ENCODE results near the gene DERL3. TPM values are rescaled to one million over a fixed set of nuclear protein-coding genes. Genes with fewer than 3 reads are reported as not detected.

Gene DERL3
- total and polyA plus RNA-seq, 2 of the 13 experiments (the other 11 are each of a cell fraction or from before 2014, with no cell fraction given), result not detected

- no peak for TF ChIP-seq ZMAT5 (CRISPR knock-in tag; IDR thresholded peaks at IDR 0.05; ENCODE audit: borderline replicate concordance, low read depth)
- TF ChIP-seq REL (CRISPR knock-in tag; conservative IDR thresholded peaks at IDR 0.05), result no peak
- TF ChIP-seq MEIS2 (CRISPR knock-in tag; IDR thresholded peaks at IDR 0.05), result peak; percentile 56
- TF ChIP-seq MED8 (CRISPR knock-in tag; IDR thresholded peaks at IDR 0.05; ENCODE audit: insufficient replicate concordance), result no peak
- 0 out of 2 replicates have a peak, but pooled peaks have one; percentile 48 for TF ChIP-seq ZNF263 (CRISPR knock-in tag; IDR thresholded peaks at IDR 0.05)
- no peak for TF ChIP-seq ZFP36 (IDR thresholded peaks at IDR 0.05; ENCODE audit: borderline replicate concordance, low read depth, low read length, partially characterized antibody)
- no peak for TF ChIP-seq ZNF136 (CRISPR knock-in tag; IDR thresholded peaks at IDR 0.05; ENCODE audit: low read depth)
- no peak for TF ChIP-seq MBNL3 (CRISPR knock-in tag; conservative IDR thresholded peaks at IDR 0.05)
- TF ChIP-seq SYNCRIP (IDR thresholded peaks at IDR 0.05; ENCODE audit: insufficient read depth, low read depth, low read length), result no peak
- no peak for TF ChIP-seq E2F5 (CRISPR knock-in tag; conservative IDR thresholded peaks at IDR 0.05)
- TF ChIP-seq PAXIP1 (CRISPR knock-in tag; conservative IDR thresholded peaks at IDR 0.05), result no peak; the same call in 1 of the 2 replicates
- TF ChIP-seq ZHX1 (CRISPR knock-in tag; IDR thresholded peaks at IDR 0.05; ENCODE audit: low read depth), result no peak
- TF ChIP-seq PAWR (CRISPR knock-in tag; IDR thresholded peaks at IDR 0.05; ENCODE audit: borderline replicate concordance), result no peak
- TF ChIP-seq ZNF331 (CRISPR knock-in tag; IDR thresholded peaks at IDR 0.05), result no peak
- TF ChIP-seq CEBPB (IDR thresholded peaks at IDR 0.05; ENCODE audit: borderline replicate concordance, low read depth, low read length), result 0 out of 2 replicates have a peak, but pooled peaks have one; percentile 3
- no peak; the same call in 1 of the 2 replicates for TF ChIP-seq UBTF (CRISPR knock-in tag; IDR thresholded peaks at IDR 0.05)
- no peak for TF ChIP-seq CHD4 (IDR thresholded peaks at IDR 0.05; ENCODE audit: borderline replicate concordance, low read length)
- TF ChIP-seq RBFOX2 (IDR thresholded peaks at IDR 0.05; ENCODE audit: low read depth, low read length), result peak; percentile 87
Observed at GRCh38 chr22:23857606-23858483, 19.0 kb upstream of the DERL3 start, which contains the start of gene SLC2A11 (continued).
